HG03097 (cell line): ENCODE results near the gene MRTFB.

ENCODE experiments used
- ATAC-seq: cut with Tn5 transposase; IDR thresholded peaks from one replicate; pipeline ENCODE4 v1.9.1; 2021; ENCODE audit not compliant: unreplicated experiment, low FRiP score

The MRTFB gene

GRCh38 chr16:14306485-14307058 is 235.5 kb downstream of the MRTFB start:
- ATAC-seq = no peak

- ATAC-seq = no peak
Measured at GRCh38 chr16:14307059-14307526, 236.0 kb downstream of the MRTFB start.

GRCh38 chr16:14307527-14308367 is 236.6 kb downstream of the MRTFB start:
- no peak for ATAC-seq

- ATAC-seq = no peak
Measured at GRCh38 chr16:14308368-14308723, 237.2 kb downstream of the MRTFB start.

- no peak for ATAC-seq
Measured at GRCh38 chr16:14309001-14309886, 238.1 kb downstream of the MRTFB start.

GRCh38 chr16:14309906-14310305 is 238.8 kb downstream of the MRTFB start:
- ATAC-seq = no peak

- ATAC-seq = peak; percentile 74
Measured at GRCh38 chr16:14310519-14310991, 239.4 kb downstream of the MRTFB start.

- no peak for ATAC-seq
Measured at GRCh38 chr16:14314116-14314515, 243.0 kb downstream of the MRTFB start.

- no peak for ATAC-seq
Measured at GRCh38 chr16:14315683-14316320, 244.7 kb downstream of the MRTFB start.
